ENCODE results near the gene UNC5C. TPM values are rescaled to one million over a fixed set of nuclear protein-coding genes. Genes with fewer than 3 reads are reported as not detected.
A peak's percentile ranks its signal among the peaks of the same experiment; 100 is the strongest.

The UNC5C gene
- total and polyA plus RNA-seq, 10 of the 15 experiments (the other 5 are each of a cell fraction or from before 2014, with no cell fraction given), result 0.02 to 2.0 (median 0.15) TPM; not detected in 1

- TF ChIP-seq IKZF2 (IDR thresholded peaks at IDR 0.05) (peak; percentile 77 to 80), ZNF687 (IDR thresholded peaks at IDR 0.05) (no peak), ZNF592 (IDR thresholded peaks at IDR 0.05) (no peak), E2F8 (IDR thresholded peaks at IDR 0.05; ENCODE audit: low read depth, partially characterized antibody) (no peak), ZNF217 (IDR thresholded peaks at IDR 0.05) (no peak; the same call in 1 of the 2 replicates), EP300 (IDR thresholded peaks at IDR 0.05; ENCODE audit: borderline replicate concordance in 1 of 2, control insufficient read depth in 1 of 2, low read depth in 2 of 2, low read length in 2 of 2) (0 out of 4 replicates have a peak, but pooled peaks of 1 of the 2 experiments have one; percentile 23), ZNF207 (IDR thresholded peaks at IDR 0.05; ENCODE audit: borderline replicate concordance) (no peak)
Measured at GRCh38 chr4:95290702-95291101, 258.1 kb downstream of the UNC5C start (continued).

Measured in GM12878 (cell line).